HepG2 (cell line): ENCODE measurements around the gene MSANTD2. TPM values are rescaled to one million over a fixed set of nuclear protein-coding genes. Genes with fewer than 3 reads are reported as not detected.

Source experiments
- ATAC-seq: fragments of 200-7000 bp; cut with Tn5 transposase; 3 replicates; pipeline ENCODE4 v1.9.1; 2020; ENCODE audit warnings: mild to moderate bottlenecking, moderate library complexity
- BruUV-seq: library from RNA; stranded (reverse); fragments of 400-500 nt; replicated peaks from 2 replicates; lab custom pipeline; 2021; lab: Mats Ljungman, UMichigan
- CTCF ChIA-PET: fragments of 300-600 bp; formaldehyde crosslinking; extraction: SDS; loops from one replicate; lab custom pipeline; 2021; ENCODE audit warnings: low total read pairs, inconsistent platforms, low intra/inter-chr PET ratio; lab: Yijun Ruan, JAX
- POLR2A ChIA-PET: fragments of 350-600 bp; sonication (Branson Sonifier 250); formaldehyde crosslinking; loops from one replicate; lab custom pipeline; 2020; ENCODE audit warnings: antibody characterized with exemption, inconsistent platforms; lab: Yijun Ruan, JAX
- DNase-seq: peaks from one replicate; pipeline ENCODE4 v3.0.0-alpha.2; 2015; ENCODE audit warnings: low spot score
- FAIRE-seq: peaks from 3 replicates; lab custom pipeline; 2011; peaks lifted over from hg19 to GRCh38; lab: Jason Lieb, UNC
- H2AFZ ChIP-seq: one replicate; pipeline ENCODE4 v1.6.1; 2011; ENCODE audit warnings: low read length, inconsistent platforms
- H3K27ac ChIP-seq: fragments of 300-600 bp; 3 replicates; pipeline ENCODE4 v1.8.0; 2011; ENCODE audit warnings: mixed run types, mild to moderate bottlenecking, mixed read lengths, low read length, inconsistent platforms; ENCODE audit not compliant: insufficient read depth; ENCODE audit errors: extremely low read length
- H3K27me3 ChIP-seq, 2 experiments: fragments of 200-600 bp in 1 of 2; 2 replicates in 1 of 2; 3 replicates in 1 of 2; pipeline versions ENCODE4 v1.6.0 to v1.8.0; 2011; ENCODE audit warnings: low read length in 2 of 2, mild to moderate bottlenecking in 2 of 2, moderate library complexity in 2 of 2, inconsistent platforms in 1 of 2; ENCODE audit not compliant: insufficient read depth in 2 of 2, control insufficient read depth in 1 of 2
- H3K36me3 ChIP-seq, 2 experiments: fragments of 200-600 bp in 1 of 2; replicated peaks in 1 of 2; 2 replicates in 1 of 2; 3 replicates in 1 of 2; pipeline versions ENCODE4 v1.5.1 to v1.8.0; 2011; ENCODE audit warnings: low read length in 2 of 2, inconsistent platforms in 1 of 2; ENCODE audit not compliant: insufficient read depth in 2 of 2, control insufficient read depth in 1 of 2
- H3K4me1 ChIP-seq: 2 replicates; pipeline ENCODE4 v1.5.1; 2012; ENCODE audit warnings: low read length, inconsistent platforms; ENCODE audit not compliant: insufficient read depth
- H3K4me2 ChIP-seq: 2 replicates; pipeline ENCODE4 v1.6.0; 2011; ENCODE audit warnings: low read depth, low read length, inconsistent platforms
- H3K4me3 ChIP-seq, 3 experiments: fragments of 200-600 bp in 1 of 3; sonication (generic), shearing (Covaris generic) in 1 of 3; replicated peaks in 1 of 3; 2 replicates each; pipeline ENCODE4 v1.5.1; 2011 to 2016; ENCODE audit warnings: low read length in 3 of 3, inconsistent platforms in 2 of 3, low read depth in 2 of 3, mild to moderate bottlenecking in 2 of 3, control low read depth in 1 of 3, mixed read lengths in 1 of 3; ENCODE audit not compliant: insufficient read depth in 1 of 3
- H3K79me2 ChIP-seq: one replicate; pipeline ENCODE4 v1.6.1; 2011; ENCODE audit warnings: low read length, inconsistent platforms; ENCODE audit not compliant: insufficient read depth
- H3K9ac ChIP-seq: 2 replicates; pipeline ENCODE4 v1.6.0; 2011; ENCODE audit warnings: mild to moderate bottlenecking, low read depth, low read length, inconsistent platforms; ENCODE audit not compliant: insufficient read depth
- H3K9me3 ChIP-seq: 2 replicates; pipeline ENCODE4 v1.5.1; 2012; ENCODE audit warnings: mild to moderate bottlenecking, low read length
- H4K20me1 ChIP-seq: 2 replicates; pipeline ENCODE4 v1.6.0; 2011; ENCODE audit warnings: inconsistent platforms, mild to moderate bottlenecking, low read length, moderate library complexity; ENCODE audit not compliant: insufficient read depth
- ATAD3A ChIP-seq: sonication (generic); formaldehyde crosslinking; IDR thresholded peaks from 2 replicates; pipeline ENCODE4 v1.4.0; 2020; ENCODE audit warnings: missing genetic modification reagents
- MED1 ChIP-seq: sonication (generic); formaldehyde crosslinking; IDR thresholded peaks from 2 replicates; pipeline ENCODE4 v1.4.0; 2020; ENCODE audit warnings: missing genetic modification reagents
- NCOA5 ChIP-seq: sonication (generic); formaldehyde crosslinking; IDR thresholded peaks from 2 replicates; pipeline ENCODE4 v1.4.0; 2020; ENCODE audit warnings: missing genetic modification reagents
- ZBTB7B ChIP-seq: sonication (generic); formaldehyde crosslinking; IDR thresholded peaks from 2 replicates; pipeline ENCODE4 v1.4.0; 2020; ENCODE audit warnings: missing genetic modification reagents
- ZC3H13 ChIP-seq: sonication (generic); formaldehyde crosslinking; IDR thresholded peaks from 2 replicates; pipeline ENCODE4 v1.8.1; 2023; ENCODE audit warnings: mild to moderate bottlenecking, missing genetic modification reagents, moderate library complexity
- ZNF317 ChIP-seq: sonication (generic); formaldehyde crosslinking; IDR thresholded peaks from 2 replicates; pipeline ENCODE4 v1.5.0; 2020; ENCODE audit warnings: mild to moderate bottlenecking, missing genetic modification reagents
- ZNF883 ChIP-seq: sonication (generic); formaldehyde crosslinking; IDR thresholded peaks from 2 replicates; pipeline ENCODE4 v1.5.1; 2020; ENCODE audit warnings: mild to moderate bottlenecking, missing genetic modification reagents; ENCODE audit errors: not compliant biosample characterization
- WGBS: methylation state at CpG from one replicate; pipeline ENCODE4 v1.1.6; 2017; ENCODE audit warnings: low lambda C conversion rate; 5-methylcytosine and 5-hydroxymethylcytosine counted together
- in situ Hi-C: cut with HindIII; loops from 2 replicates; pipeline ENCODE4 v1.10.0; 2017; ENCODE audit warnings: low pct_unique_long_range_greater_than_20kb; ENCODE audit not compliant: extremely low pct_ligation_motif_present
- intact Hi-C: fragments of 100-400 bp; cut with micrococcal nuclease; formaldehyde crosslinking; loops from one replicate; pipeline ENCODE4 v1.10.0; 2022; ENCODE audit not compliant: unreplicated experiment
- polyA plus RNA-seq, 8 experiments: library from polyadenylated mRNA; depleted of rRNA in 3 of 8; stranded (reverse) in 7 of 8; unstranded in 1 of 8; fragments of >200 nt; fragmentation: Illumina TruSeq in 4 of 8; extraction: Trizol in 4 of 8; gene quantifications; 2 replicates each; pipeline versions ENCODE4 v1.2.1 to v1.2.3, GENCODE V29; 2011 to 2016; ENCODE audit warnings: low read depth in 4 of 8, missing spikeins in 1 of 8, mixed read lengths in 1 of 8; ENCODE audit not compliant: insufficient read depth in 1 of 8
- total RNA-seq, 5 experiments: library from RNA; depleted of rRNA; stranded (reverse); fragments of >200 nt; fragmentation: Illumina TruSeq; extraction: Trizol; gene quantifications; 2 replicates each; pipeline ENCODE4 v1.2.3, GENCODE V29; 2016; ENCODE audit warnings: low read depth in 1 of 5
- TF ChIP-seq, protein P1 (sequence below): sonication (generic); formaldehyde crosslinking; IDR thresholded peaks from 2 replicates; pipeline ENCODE4 v1.4.0; 2020; ENCODE audit warnings: missing genetic modification reagents, borderline replicate concordance
- TF ChIP-seq, protein P2 (sequence below): sonication (generic); formaldehyde crosslinking; IDR thresholded peaks from 2 replicates; pipeline ENCODE4 v1.4.0; 2020; ENCODE audit warnings: mild to moderate bottlenecking, missing genetic modification reagents
- TF ChIP-seq, protein P3 (sequence below), 2 experiments: sonication (generic) in 1 of 2; formaldehyde crosslinking in 1 of 2; IDR thresholded peaks; 2 replicates each; pipeline versions ENCODE4 v1.4.0 to v1.6.1; 2016 to 2020; ENCODE audit warnings: borderline replicate concordance in 1 of 2, low read depth in 1 of 2, mild to moderate bottlenecking in 1 of 2, missing genetic modification reagents in 1 of 2

The MSANTD2 gene
- total and polyA plus RNA-seq, 2 of the 13 experiments (the other 11 are each of a cell fraction or from before 2014, with no cell fraction given), result 8.7 to 10.1 TPM

DNA sequence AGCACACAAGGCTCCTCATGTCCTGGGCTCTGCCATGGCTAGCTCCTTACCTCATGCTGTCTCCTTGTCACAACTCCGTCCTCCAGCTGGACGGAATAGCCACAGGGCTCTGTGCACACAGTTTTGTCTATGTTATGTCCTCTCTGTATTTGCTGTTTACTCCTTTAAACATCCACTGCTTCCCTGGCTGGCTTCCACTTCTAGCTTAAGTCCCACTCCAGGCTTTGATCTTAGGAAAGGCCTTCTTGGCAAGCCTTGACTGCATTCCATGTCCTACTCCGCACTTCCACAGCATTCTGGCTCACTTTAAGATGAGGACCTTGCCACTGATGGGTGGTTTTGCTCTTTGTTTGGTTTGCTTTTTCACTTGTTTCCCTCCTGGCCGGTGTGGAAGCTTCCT is 42.1 kb upstream of the MSANTD2 start:
- BruUV-seq, result no TSS peak

More for the DNA sequence above, 42.1 kb upstream of the MSANTD2 start:
- H3K4me1 ChIP-seq, result peaks cover 27% of the 10 kb centered on the region
- TF ChIP-seq, protein P1, sequence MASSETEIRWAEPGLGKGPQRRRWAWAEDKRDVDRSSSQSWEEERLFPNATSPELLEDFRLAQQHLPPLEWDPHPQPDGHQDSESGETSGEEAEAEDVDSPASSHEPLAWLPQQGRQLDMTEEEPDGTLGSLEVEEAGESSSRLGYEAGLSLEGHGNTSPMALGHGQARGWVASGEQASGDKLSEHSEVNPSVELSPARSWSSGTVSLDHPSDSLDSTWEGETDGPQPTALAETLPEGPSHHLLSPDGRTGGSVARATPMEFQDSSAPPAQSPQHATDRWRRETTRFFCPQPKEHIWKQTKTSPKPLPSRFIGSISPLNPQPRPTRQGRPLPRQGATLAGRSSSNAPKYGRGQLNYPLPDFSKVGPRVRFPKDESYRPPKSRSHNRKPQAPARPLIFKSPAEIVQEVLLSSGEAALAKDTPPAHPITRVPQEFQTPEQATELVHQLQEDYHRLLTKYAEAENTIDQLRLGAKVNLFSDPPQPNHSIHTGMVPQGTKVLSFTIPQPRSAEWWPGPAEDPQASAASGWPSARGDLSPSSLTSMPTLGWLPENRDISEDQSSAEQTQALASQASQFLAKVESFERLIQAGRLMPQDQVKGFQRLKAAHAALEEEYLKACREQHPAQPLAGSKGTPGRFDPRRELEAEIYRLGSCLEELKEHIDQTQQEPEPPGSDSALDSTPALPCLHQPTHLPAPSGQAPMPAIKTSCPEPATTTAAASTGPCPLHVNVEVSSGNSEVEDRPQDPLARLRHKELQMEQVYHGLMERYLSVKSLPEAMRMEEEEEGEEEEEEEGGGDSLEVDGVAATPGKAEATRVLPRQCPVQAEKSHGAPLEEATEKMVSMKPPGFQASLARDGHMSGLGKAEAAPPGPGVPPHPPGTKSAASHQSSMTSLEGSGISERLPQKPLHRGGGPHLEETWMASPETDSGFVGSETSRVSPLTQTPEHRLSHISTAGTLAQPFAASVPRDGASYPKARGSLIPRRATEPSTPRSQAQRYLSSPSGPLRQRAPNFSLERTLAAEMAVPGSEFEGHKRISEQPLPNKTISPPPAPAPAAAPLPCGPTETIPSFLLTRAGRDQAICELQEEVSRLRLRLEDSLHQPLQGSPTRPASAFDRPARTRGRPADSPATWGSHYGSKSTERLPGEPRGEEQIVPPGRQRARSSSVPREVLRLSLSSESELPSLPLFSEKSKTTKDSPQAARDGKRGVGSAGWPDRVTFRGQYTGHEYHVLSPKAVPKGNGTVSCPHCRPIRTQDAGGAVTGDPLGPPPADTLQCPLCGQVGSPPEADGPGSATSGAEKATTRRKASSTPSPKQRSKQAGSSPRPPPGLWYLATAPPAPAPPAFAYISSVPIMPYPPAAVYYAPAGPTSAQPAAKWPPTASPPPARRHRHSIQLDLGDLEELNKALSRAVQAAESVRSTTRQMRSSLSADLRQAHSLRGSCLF, result no peak
- TF ChIP-seq ZNF317 (CRISPR knock-in tag) (no peak), ZC3H13 (CRISPR knock-in tag) (no peak), MED1 (CRISPR knock-in tag) (no peak), ZNF883 (CRISPR knock-in tag) (no peak), ATAD3A (CRISPR knock-in tag) (no peak), ZBTB7B (CRISPR knock-in tag) (no peak), NCOA5 (no peak)
- TF ChIP-seq, protein P2, sequence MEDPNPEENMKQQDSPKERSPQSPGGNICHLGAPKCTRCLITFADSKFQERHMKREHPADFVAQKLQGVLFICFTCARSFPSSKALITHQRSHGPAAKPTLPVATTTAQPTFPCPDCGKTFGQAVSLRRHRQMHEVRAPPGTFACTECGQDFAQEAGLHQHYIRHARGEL (CRISPR knock-in tag), result no peak
- TF ChIP-seq, protein P3, sequence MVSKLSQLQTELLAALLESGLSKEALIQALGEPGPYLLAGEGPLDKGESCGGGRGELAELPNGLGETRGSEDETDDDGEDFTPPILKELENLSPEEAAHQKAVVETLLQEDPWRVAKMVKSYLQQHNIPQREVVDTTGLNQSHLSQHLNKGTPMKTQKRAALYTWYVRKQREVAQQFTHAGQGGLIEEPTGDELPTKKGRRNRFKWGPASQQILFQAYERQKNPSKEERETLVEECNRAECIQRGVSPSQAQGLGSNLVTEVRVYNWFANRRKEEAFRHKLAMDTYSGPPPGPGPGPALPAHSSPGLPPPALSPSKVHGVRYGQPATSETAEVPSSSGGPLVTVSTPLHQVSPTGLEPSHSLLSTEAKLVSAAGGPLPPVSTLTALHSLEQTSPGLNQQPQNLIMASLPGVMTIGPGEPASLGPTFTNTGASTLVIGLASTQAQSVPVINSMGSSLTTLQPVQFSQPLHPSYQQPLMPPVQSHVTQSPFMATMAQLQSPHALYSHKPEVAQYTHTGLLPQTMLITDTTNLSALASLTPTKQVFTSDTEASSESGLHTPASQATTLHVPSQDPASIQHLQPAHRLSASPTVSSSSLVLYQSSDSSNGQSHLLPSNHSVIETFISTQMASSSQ (IDR thresholded peaks at IDR 0.05; ENCODE audit: low read depth), result no peak
- TF ChIP-seq, protein P3 (CRISPR knock-in tag; IDR thresholded peaks at IDR 0.05; ENCODE audit: borderline replicate concordance), result no peak
- H3K4me2 ChIP-seq, result no peak overlapping the region
- no peak overlapping the region for H3K9ac ChIP-seq
- in situ Hi-C loops (no loop called here), intact Hi-C loops (no loop called here)
- no peak overlapping the region for H2AFZ ChIP-seq
- ATAC-seq (no peak), FAIRE-seq (no peak), DNase-seq (no peak)
- H3K36me3 ChIP-seq, result no peaks in the 10 kb centered on the region
- no peaks in the 10 kb centered on the region for H3K79me2 ChIP-seq
- POLR2A ChIA-PET, result no interaction called here
- H3K9me3 ChIP-seq, result no peaks in the 10 kb centered on the region
- H3K4me3 ChIP-seq, result no peak overlapping the region
- WGBS, result 26% methylated on average over 4 of the region's 4 CpGs
- no peaks in the 10 kb centered on the region for H4K20me1 ChIP-seq
- H3K27ac ChIP-seq, result no peak overlapping the region
- H3K27me3 ChIP-seq, result peaks cover 19 to 91% of the 10 kb centered on the region in 2 experiments
- CTCF ChIA-PET, result no interaction called here
